ENCODE results near the gene PRKCA.

PRKCA gene

GRCh38 chr17:66517336-66518009 lies 215.1 kb downstream of the PRKCA start:
- TF ChIP-seq CTCF (IDR thresholded peaks at IDR 0.05; ENCODE audit: extremely low read depth, missing control alignments): no peak
- DNase-seq (ENCODE audit: low spot score): no peak

- no peak for TF ChIP-seq CTCF (IDR thresholded peaks at IDR 0.05; ENCODE audit: extremely low read depth, missing control alignments)
- DNase-seq (ENCODE audit: low spot score): no peak
These were observed 215.7 kb downstream of the PRKCA start for GRCh38 chr17:66518108-66518507.

- TF ChIP-seq CTCF (IDR thresholded peaks at IDR 0.05; ENCODE audit: extremely low read depth, missing control alignments): no peak
- DNase-seq (ENCODE audit: low spot score): no peak
These were observed 216.3 kb downstream of the PRKCA start for GRCh38 chr17:66518677-66519076.

- TF ChIP-seq CTCF (IDR thresholded peaks at IDR 0.05; ENCODE audit: extremely low read depth, missing control alignments): no peak
- DNase-seq (ENCODE audit: low spot score): no peak
These were observed 216.7 kb downstream of the PRKCA start for GRCh38 chr17:66519154-66519553.

- no peak for TF ChIP-seq CTCF (IDR thresholded peaks at IDR 0.05; ENCODE audit: extremely low read depth, missing control alignments)
- no peak for DNase-seq (ENCODE audit: low spot score)
These were observed 218.6 kb downstream of the PRKCA start for GRCh38 chr17:66520999-66521398.

- DNase-seq (ENCODE audit: low spot score): no peak
- TF ChIP-seq CTCF (IDR thresholded peaks at IDR 0.05; ENCODE audit: extremely low read depth, missing control alignments): no peak
These were observed 220.3 kb downstream of the PRKCA start for GRCh38 chr17:66522591-66523272.

- TF ChIP-seq CTCF (IDR thresholded peaks at IDR 0.05; ENCODE audit: extremely low read depth, missing control alignments): no peak
- DNase-seq (ENCODE audit: low spot score): no peak
These were observed 221.2 kb downstream of the PRKCA start for GRCh38 chr17:66523378-66524200.

Data from GM20000 (cell line).